Breast epithelium (tissue), 4 donors: Measurements from ENCODE around the gene SLC15A3. TPM values are rescaled to one million over a fixed set of nuclear protein-coding genes. Genes with fewer than 3 reads are reported as not detected.

ENCODE experiments used
- DNase-seq, 2 donors: peaks; one replicate each; pipeline ENCODE4 v3.0.0-alpha.2; 2019; ENCODE audit warnings: low spot score in 2 of 2
- H3K27ac ChIP-seq, 2 donors: fragments of 200-600 bp; sonication (generic) in 1 of 2; one replicate each; pipeline ENCODE4 v1.5.1; 2016 to 2019; ENCODE audit warnings: mild to moderate bottlenecking in 1 of 2
- H3K27me3 ChIP-seq, 2 donors: fragments of 200-600 bp; sonication (generic) in 1 of 2; one replicate each; pipeline versions ENCODE4 v1.5.1 to v1.6.0; 2017 to 2019; ENCODE audit warnings: control low read depth in 1 of 2, mild to moderate bottlenecking in 1 of 2
- H3K36me3 ChIP-seq: fragments of 200-600 bp; one replicate; pipeline ENCODE4 v1.5.1; 2019
- H3K4me1 ChIP-seq, 2 donors: fragments of 200-600 bp; sonication (generic); one replicate each; pipeline ENCODE4 v1.5.1; 2016 to 2019; ENCODE audit warnings: control low read depth in 1 of 2
- H3K4me3 ChIP-seq, 3 donors: fragments of 200-600 bp; sonication (generic); 1 replicate in 2 of 3; 2 replicates in 1 of 3; pipeline ENCODE4 v1.5.1; 2016 to 2019; ENCODE audit warnings: mild to moderate bottlenecking in 3 of 3, moderate library complexity in 2 of 3
- H3K9me3 ChIP-seq, 2 donors: fragments of 200-600 bp; sonication (generic) in 1 of 2; one replicate each; pipeline ENCODE4 v1.5.1; 2016 to 2019; ENCODE audit warnings: control low read depth in 1 of 2
- POLR2A ChIP-seq: fragments of 450-650 bp; IDR thresholded peaks from one replicate; pipeline ENCODE4 v1.6.1; 2016; ENCODE audit warnings: antibody characterized with exemption, mild to moderate bottlenecking, moderate library complexity
- POLR2AphosphoS5 ChIP-seq, 3 donors: sonication (generic); formaldehyde crosslinking; IDR thresholded peaks; one replicate each; pipeline ENCODE4 v1.6.1; 2017; ENCODE audit warnings: antibody characterized with exemption in 3 of 3
- intact Hi-C: fragments of 100-400 bp; cut with DNase I; formaldehyde crosslinking; loops from one replicate; pipeline ENCODE4 v1.15.1; 2023; ENCODE audit warnings: low total_unique reads
- total RNA-seq, 3 donors: library from RNA; depleted of rRNA; stranded (reverse); fragments of >200 nt; gene quantifications; one replicate each; pipeline ENCODE4 v1.1.0, GENCODE V29; 2016
- TF ChIP-seq, protein P1 (sequence below), 3 donors: fragments of 450-650 bp; IDR thresholded peaks; one replicate each; pipeline ENCODE4 v1.5.1; 2016 to 2017; ENCODE audit warnings: antibody characterized with exemption in 3 of 3, mild to moderate bottlenecking in 3 of 3, moderate library complexity in 3 of 3

Gene SLC15A3
- total RNA-seq, 3 donors from 2014 or later, result 8.8 to 23.2 (median 20.8) TPM

DNA sequence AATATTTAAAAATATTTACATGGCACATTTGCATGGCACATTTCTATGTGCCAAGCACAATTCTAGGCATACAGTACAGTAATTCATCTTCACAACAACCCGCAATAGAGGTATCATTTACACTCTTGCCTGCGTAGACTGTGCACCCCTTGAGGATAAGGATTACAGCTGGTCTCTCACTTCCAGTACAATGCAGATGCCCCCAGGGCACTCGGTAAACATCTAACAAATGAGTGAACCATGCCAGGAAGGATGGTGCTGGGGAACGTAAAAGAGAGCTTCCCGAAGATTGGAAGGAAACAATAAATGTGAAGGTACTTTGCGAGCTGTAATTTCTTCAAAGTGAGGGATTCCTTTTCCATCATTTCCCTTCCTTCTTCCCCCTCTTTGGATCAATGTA, 46.9 kb downstream of the SLC15A3 start:
- H3K36me3 ChIP-seq, result peaks cover 4% of the 10 kb centered on the region
- peak overlapping the region; percentile 80 to 100 (median 91) for H3K4me3 ChIP-seq
- intact Hi-C loops, result loop anchor here (10.0 kb wide), 1 partner anchor 70 kb away; no protein-coding TSS in a partner anchor
- TF ChIP-seq POLR2A (no peak), POLR2AphosphoS5 (IDR thresholded peaks at IDR 0.05) (no peak)
- TF ChIP-seq, protein P1, sequence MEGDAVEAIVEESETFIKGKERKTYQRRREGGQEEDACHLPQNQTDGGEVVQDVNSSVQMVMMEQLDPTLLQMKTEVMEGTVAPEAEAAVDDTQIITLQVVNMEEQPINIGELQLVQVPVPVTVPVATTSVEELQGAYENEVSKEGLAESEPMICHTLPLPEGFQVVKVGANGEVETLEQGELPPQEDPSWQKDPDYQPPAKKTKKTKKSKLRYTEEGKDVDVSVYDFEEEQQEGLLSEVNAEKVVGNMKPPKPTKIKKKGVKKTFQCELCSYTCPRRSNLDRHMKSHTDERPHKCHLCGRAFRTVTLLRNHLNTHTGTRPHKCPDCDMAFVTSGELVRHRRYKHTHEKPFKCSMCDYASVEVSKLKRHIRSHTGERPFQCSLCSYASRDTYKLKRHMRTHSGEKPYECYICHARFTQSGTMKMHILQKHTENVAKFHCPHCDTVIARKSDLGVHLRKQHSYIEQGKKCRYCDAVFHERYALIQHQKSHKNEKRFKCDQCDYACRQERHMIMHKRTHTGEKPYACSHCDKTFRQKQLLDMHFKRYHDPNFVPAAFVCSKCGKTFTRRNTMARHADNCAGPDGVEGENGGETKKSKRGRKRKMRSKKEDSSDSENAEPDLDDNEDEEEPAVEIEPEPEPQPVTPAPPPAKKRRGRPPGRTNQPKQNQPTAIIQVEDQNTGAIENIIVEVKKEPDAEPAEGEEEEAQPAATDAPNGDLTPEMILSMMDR (IDR thresholded peaks at IDR 0.05), result no peak
- no peaks in the 10 kb centered on the region for H3K27me3 ChIP-seq
- H3K4me1 ChIP-seq, result peaks cover 0 to 16% of the 10 kb centered on the region in 2 donors
- no peak for DNase-seq
- H3K9me3 ChIP-seq, result no peaks in the 10 kb centered on the region
- peak overlapping the region; percentile 32 to 96 for H3K27ac ChIP-seq

DNA sequence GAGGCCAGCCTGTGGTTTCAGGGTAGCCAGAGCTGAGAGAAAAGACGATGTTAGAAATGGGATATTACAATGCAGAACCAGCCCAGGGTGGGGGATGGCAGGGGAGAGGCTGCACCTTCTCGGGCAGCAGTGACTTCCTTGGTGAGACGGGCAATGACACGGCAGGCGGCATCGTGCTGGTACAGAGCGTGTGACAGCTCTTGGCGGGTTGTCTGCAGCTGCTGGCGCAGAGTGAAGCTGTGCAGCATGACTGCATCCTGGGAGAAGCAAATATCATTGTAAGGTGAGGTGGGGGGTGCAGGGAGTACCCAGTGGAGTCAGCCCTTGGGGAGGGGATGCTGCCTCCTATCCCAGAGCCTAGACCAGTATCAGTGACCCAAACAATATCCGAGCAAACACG, 49.4 kb downstream of the SLC15A3 start:
- Histone ChIP-seq H3K4me1 (peaks cover 0 to 16% of the 10 kb centered on the region in 2 donors), H3K27ac (no peak overlapping the region), H3K36me3 (peaks cover 14% of the 10 kb centered on the region), H3K4me3 (no peak overlapping the region), H3K9me3 (no peaks in the 10 kb centered on the region), H3K27me3 (no peaks in the 10 kb centered on the region)
- intact Hi-C loops, result loop anchor here (10.0 kb wide), 1 partner anchor 68 kb away; no protein-coding TSS in a partner anchor
- TF ChIP-seq, protein P1 (IDR thresholded peaks at IDR 0.05), result no peak
- TF ChIP-seq POLR2AphosphoS5 (IDR thresholded peaks at IDR 0.05) (no peak), POLR2A (no peak)
- no peak for DNase-seq

DNA sequence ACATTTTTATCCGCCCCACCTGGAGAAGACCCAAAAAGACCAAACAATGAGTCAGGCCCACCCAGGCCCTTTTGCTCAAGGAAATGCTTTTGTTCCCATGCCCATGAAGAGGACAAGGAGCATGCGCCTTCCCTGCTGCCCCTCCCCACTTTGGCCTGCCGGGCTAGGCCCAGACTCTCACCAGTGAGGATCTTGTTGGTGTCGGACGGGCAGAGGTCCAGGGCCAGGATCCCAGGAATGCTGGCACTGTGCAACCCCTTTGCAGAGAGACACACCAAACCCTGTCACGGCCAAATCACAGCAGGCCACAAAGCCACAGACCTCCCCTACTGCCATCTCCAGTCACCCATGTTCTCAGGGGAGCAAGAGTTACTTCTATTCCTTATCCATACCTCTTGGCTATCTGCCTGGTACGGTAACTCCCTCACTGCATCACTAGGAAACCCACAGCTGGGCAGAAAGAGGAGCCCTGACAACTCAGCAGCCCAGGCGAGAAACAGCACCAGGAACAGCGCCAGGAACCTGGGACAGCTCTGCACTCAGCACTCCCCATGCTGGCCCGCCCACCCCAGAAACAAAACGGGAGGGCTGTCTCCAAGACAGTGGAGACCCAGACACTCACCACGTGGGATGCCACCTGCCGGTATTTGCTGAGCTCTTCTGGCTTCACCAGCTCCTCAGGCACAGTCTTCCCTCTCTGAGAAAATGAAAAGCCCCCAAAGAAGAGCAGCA, 51.1 kb downstream of the SLC15A3 start:
- Histone ChIP-seq H3K9me3 (no peaks in the 10 kb centered on the region), H3K4me1 (peaks cover 0 to 16% of the 10 kb centered on the region in 2 donors), H3K4me3 (no peak overlapping the region), H3K36me3 (peaks cover 21% of the 10 kb centered on the region), H3K27ac (no peak overlapping the region), H3K27me3 (no peaks in the 10 kb centered on the region)
- no peak for DNase-seq
- TF ChIP-seq POLR2AphosphoS5 (IDR thresholded peaks at IDR 0.05) (no peak), POLR2A (no peak)
- TF ChIP-seq, protein P1 (IDR thresholded peaks at IDR 0.05), result no peak
- intact Hi-C loops, result loop anchor here (10.0 kb wide), 1 partner anchor 66 kb away; no protein-coding TSS in a partner anchor

DNA sequence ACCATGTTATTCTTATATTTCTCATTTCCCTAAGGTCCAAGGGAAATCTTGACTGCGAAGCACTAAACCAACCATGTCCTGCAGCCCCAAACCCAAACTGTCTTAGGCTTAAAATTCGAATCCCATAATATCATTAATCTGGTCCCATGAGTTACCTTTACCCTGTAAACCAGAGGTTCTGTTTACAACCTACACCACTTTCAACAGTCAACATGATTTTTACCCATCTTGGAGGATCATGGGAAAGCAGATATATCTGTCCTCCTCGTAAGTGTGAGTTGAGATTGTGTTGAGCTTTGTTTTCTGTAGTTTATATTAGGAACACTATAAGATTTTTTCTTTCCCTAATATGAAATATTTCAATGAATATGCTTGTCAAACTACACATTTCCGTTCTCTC, 52.0 kb downstream of the SLC15A3 start:
- Histone ChIP-seq H3K27me3 (no peaks in the 10 kb centered on the region), H3K4me3 (no peak overlapping the region), H3K4me1 (peaks cover 0 to 11% of the 10 kb centered on the region in 2 donors), H3K36me3 (peaks cover 21% of the 10 kb centered on the region), H3K27ac (no peak overlapping the region), H3K9me3 (no peaks in the 10 kb centered on the region)
- TF ChIP-seq POLR2A, result no peak
- no peak for TF ChIP-seq POLR2AphosphoS5 (IDR thresholded peaks at IDR 0.05)
- TF ChIP-seq, protein P1 (IDR thresholded peaks at IDR 0.05), result no peak
- intact Hi-C loops, result loop anchor here (10.0 kb wide), 1 partner anchor 65 kb away; no protein-coding TSS in a partner anchor
- DNase-seq, result no peak
